H1 (cell line): ENCODE measurements around the gene RUSF1. TPM values are rescaled to one million over a fixed set of nuclear protein-coding genes. Genes with fewer than 3 reads are reported as not detected.

Source experiments
- CTCF ChIA-PET: fragments of 300-600 bp; sonication (Branson Sonifier 250); formaldehyde crosslinking; loops from one replicate; lab custom pipeline; 2021; ENCODE audit not compliant: partially characterized antibody; lab: Charles Lee
- POLR2A ChIA-PET: fragments of 300-600 bp; sonication (Branson Sonifier 250); formaldehyde crosslinking; loops from one replicate; lab custom pipeline; 2021; ENCODE audit warnings: inconsistent platforms; ENCODE audit not compliant: partially characterized antibody; lab: Charles Lee
- DNase-seq, 2 experiments: peaks; one replicate each; pipeline versions ENCODE4 v3.0.0 to v3.0.0-alpha.2; 2010 to 2022; ENCODE audit warnings: low spot score in 2 of 2, low read depth in 1 of 2, mixed read lengths in 1 of 2
- FAIRE-seq: peaks from 2 replicates; lab custom pipeline; 2011; peaks lifted over from hg19 to GRCh38; lab: Jason Lieb, UNC
- H2AFZ ChIP-seq: 2 replicates; pipeline ENCODE4 v1.8.1; 2012; ENCODE audit warnings: low read length, inconsistent platforms
- H2AK5ac ChIP-seq: 2 replicates; pipeline ENCODE4 v1.6.1; 2013; ENCODE audit warnings: low read depth, low read length
- H2BK120ac ChIP-seq: replicated peaks from 2 replicates; pipeline ENCODE3; 2013; ENCODE audit warnings: low read depth, low read length, inconsistent platforms
- H2BK12ac ChIP-seq: 2 replicates; pipeline ENCODE4 v1.6.1; 2013; ENCODE audit warnings: low read depth, low read length
- H2BK15ac ChIP-seq: 2 replicates; pipeline ENCODE4 v1.6.1; 2013; ENCODE audit warnings: low read length
- H2BK20ac ChIP-seq: 2 replicates; pipeline ENCODE4 v1.6.1; 2013; ENCODE audit warnings: low read length
- H2BK5ac ChIP-seq: 2 replicates; pipeline ENCODE4 v1.6.1; 2013; ENCODE audit warnings: low read depth, low read length
- H3K14ac ChIP-seq: 2 replicates; pipeline ENCODE4 v1.6.1; 2013; ENCODE audit warnings: inconsistent platforms; ENCODE audit not compliant: insufficient read length
- H3K18ac ChIP-seq: 2 replicates; pipeline ENCODE4 v1.6.1; 2013; ENCODE audit warnings: low read length; ENCODE audit errors: extremely low read depth
- H3K23ac ChIP-seq: 2 replicates; pipeline ENCODE4 v1.6.1; 2013; ENCODE audit warnings: inconsistent platforms; ENCODE audit not compliant: insufficient read length
- H3K23me2 ChIP-seq: 2 replicates; pipeline ENCODE4 v1.6.1; 2013; ENCODE audit warnings: low read depth, low read length
- H3K27ac ChIP-seq: 2 replicates; pipeline ENCODE4 v1.6.1; 2011; ENCODE audit warnings: low read depth, low read length, inconsistent platforms
- H3K27me3 ChIP-seq, 4 experiments: replicated peaks in 1 of 4; 1 replicate in 1 of 4; 2 replicates in 3 of 4; pipeline versions ENCODE4 v1.6.1 to v1.8.1; 2011 to 2013; ENCODE audit warnings: low read length in 3 of 4, mild to moderate bottlenecking in 3 of 4, inconsistent platforms in 2 of 4, mixed read lengths in 2 of 4, moderate library complexity in 1 of 4; ENCODE audit not compliant: control insufficient read depth in 3 of 4, insufficient read depth in 3 of 4; ENCODE audit errors: extremely low read depth in 1 of 4
- H3K36me3 ChIP-seq, 4 experiments: 2 replicates each; pipeline versions ENCODE4 v1.6.1 to v1.8.1; 2011 to 2013; ENCODE audit warnings: mild to moderate bottlenecking in 4 of 4, low read length in 3 of 4, moderate library complexity in 2 of 4, control low read depth in 1 of 4, inconsistent platforms in 1 of 4; ENCODE audit not compliant: insufficient read depth in 4 of 4, control insufficient read depth in 2 of 4
- H3K4ac ChIP-seq: replicated peaks from 2 replicates; pipeline ENCODE3; 2013; ENCODE audit warnings: low read length, low read depth, mixed read lengths, inconsistent platforms; ENCODE audit not compliant: insufficient read length
- H3K4me1 ChIP-seq, 4 experiments: replicated peaks in 1 of 4; 1 replicate in 1 of 4; 2 replicates in 3 of 4; pipeline versions ENCODE4 v1.6.1 to v1.8.1; 2011 to 2013; ENCODE audit warnings: low read length in 3 of 4, inconsistent platforms in 2 of 4, mixed read lengths in 1 of 4; ENCODE audit not compliant: insufficient read depth in 4 of 4, control insufficient read depth in 3 of 4
- H3K4me2 ChIP-seq, 2 experiments: 2 replicates each; pipeline versions ENCODE4 v1.6.1 to v1.8.1; 2011 to 2013; ENCODE audit warnings: low read depth in 2 of 2, low read length in 2 of 2, control low read depth in 1 of 2, inconsistent platforms in 1 of 2, mild to moderate bottlenecking in 1 of 2; ENCODE audit not compliant: insufficient read depth in 1 of 2
- H3K4me3 ChIP-seq, 4 experiments: fragments of 200-600, 300-600 bp in 1 of 4; sonication (generic), shearing (Covaris generic), sonication (Bioruptor Twin) in 1 of 4; 2 replicates each; pipeline versions ENCODE4 v1.5.1 to v1.8.1; 2011 to 2016; ENCODE audit warnings: low read length in 4 of 4, low read depth in 3 of 4, control low read depth in 2 of 4, inconsistent platforms in 2 of 4, mild to moderate bottlenecking in 2 of 4, mixed read lengths in 1 of 4, moderate library complexity in 1 of 4; ENCODE audit not compliant: insufficient read depth in 2 of 4; ENCODE audit errors: extremely low read depth in 1 of 4
- H3K56ac ChIP-seq: replicated peaks from 2 replicates; pipeline ENCODE3; 2013; ENCODE audit warnings: low read depth, mild to moderate bottlenecking, mixed read lengths, low read length, inconsistent platforms; ENCODE audit not compliant: insufficient read length
- H3K79me1 ChIP-seq: 2 replicates; pipeline ENCODE4 v1.6.1; 2013; ENCODE audit warnings: low read depth, low read length, control low read depth
- H3K79me2 ChIP-seq, 2 experiments: 2 replicates each; pipeline versions ENCODE4 v1.6.1 to v1.8.1; 2012 to 2013; ENCODE audit warnings: low read length in 2 of 2, mild to moderate bottlenecking in 2 of 2, inconsistent platforms in 1 of 2; ENCODE audit not compliant: insufficient read depth in 2 of 2, control insufficient read depth in 1 of 2
- H3K9ac ChIP-seq, 4 experiments: replicated peaks in 1 of 4; 1 replicate in 1 of 4; 2 replicates in 3 of 4; pipeline versions ENCODE4 v1.6.1 to v1.8.1; 2011 to 2013; ENCODE audit warnings: low read depth in 3 of 4, low read length in 3 of 4, control low read depth in 2 of 4, mild to moderate bottlenecking in 2 of 4, moderate library complexity in 2 of 4, inconsistent platforms in 1 of 4; ENCODE audit errors: extremely low read depth in 1 of 4
- H3K9me3 ChIP-seq, 2 experiments: 2 replicates each; pipeline versions ENCODE4 v1.6.1 to v1.8.1; 2012 to 2013; ENCODE audit warnings: mild to moderate bottlenecking in 2 of 2, moderate library complexity in 2 of 2, control low read depth in 1 of 2, inconsistent platforms in 1 of 2, low read depth in 1 of 2, low read length in 1 of 2, mixed read lengths in 1 of 2; ENCODE audit not compliant: insufficient read depth in 2 of 2
- H4K20me1 ChIP-seq, 2 experiments: replicated peaks in 1 of 2; 2 replicates each; pipeline versions ENCODE3 to v1.8.1; 2011 to 2013; ENCODE audit warnings: inconsistent platforms in 2 of 2, low read length in 2 of 2, mild to moderate bottlenecking in 1 of 2; ENCODE audit not compliant: insufficient read depth in 2 of 2, control insufficient read depth in 1 of 2
- H4K5ac ChIP-seq: 2 replicates; pipeline ENCODE4 v1.6.1; 2013; ENCODE audit warnings: low read length, low read depth, mixed read lengths, inconsistent platforms; ENCODE audit not compliant: insufficient read length
- H4K8ac ChIP-seq: 2 replicates; pipeline ENCODE4 v1.8.0; 2013; ENCODE audit warnings: mild to moderate bottlenecking, moderate library complexity, low read length, inconsistent platforms; ENCODE audit not compliant: insufficient read depth; ENCODE audit errors: extremely low read depth
- H4K91ac ChIP-seq: replicated peaks from 2 replicates; pipeline ENCODE3; 2013; ENCODE audit warnings: low read length, mixed read lengths, inconsistent platforms; ENCODE audit not compliant: insufficient read length
- BRCA1 ChIP-seq: IDR thresholded peaks from 2 replicates; pipeline ENCODE4 v1.6.1; 2012; ENCODE audit warnings: low read depth, low read length, improper control_type of control experiment
- E2F6 ChIP-seq: IDR thresholded peaks from 2 replicates; pipeline ENCODE4 v1.6.1; 2012; ENCODE audit warnings: inconsistent platforms
- JUN ChIP-seq: IDR thresholded peaks from 2 replicates; pipeline ENCODE4 v1.6.1; 2011; ENCODE audit warnings: low read depth, mild to moderate bottlenecking, improper control_type of control experiment, low read length
- MAX ChIP-seq: IDR thresholded peaks from 2 replicates; pipeline ENCODE4 v1.6.1; 2012; ENCODE audit warnings: inconsistent platforms
- POLR2AphosphoS5 ChIP-seq: IDR thresholded peaks from 2 replicates; pipeline ENCODE4 v1.6.1; 2011; ENCODE audit warnings: low read depth, low read length
- POU5F1 ChIP-seq: IDR thresholded peaks from 2 replicates; pipeline ENCODE4 v1.6.1; 2011; ENCODE audit warnings: low read depth, mild to moderate bottlenecking, low read length, moderate library complexity
- RAD21 ChIP-seq, 2 experiments: IDR thresholded peaks in 1 of 2; conservative IDR thresholded peaks in 1 of 2; 2 replicates each; pipeline ENCODE4 v1.6.1; 2011; ENCODE audit warnings: low read depth in 2 of 2, low read length in 2 of 2, improper control_type of control experiment in 1 of 2, inconsistent platforms in 1 of 2, mild to moderate bottlenecking in 1 of 2, moderate library complexity in 1 of 2
- SIN3A ChIP-seq, 2 experiments: IDR thresholded peaks in 1 of 2; conservative IDR thresholded peaks in 1 of 2; 2 replicates each; pipeline ENCODE4 v1.6.1; 2011 to 2012; ENCODE audit warnings: low read length in 2 of 2, improper control_type of control experiment in 1 of 2, low read depth in 1 of 2, mild to moderate bottlenecking in 1 of 2
- SIRT6 ChIP-seq: IDR thresholded peaks from one replicate; pipeline ENCODE4 v1.7.1; 2012; ENCODE audit warnings: low read length, inconsistent platforms
- SP2 ChIP-seq: IDR thresholded peaks from 2 replicates; pipeline ENCODE4 v1.6.1; 2012; ENCODE audit warnings: mild to moderate bottlenecking, low read length, inconsistent platforms
- TAF1 ChIP-seq: IDR thresholded peaks from 2 replicates; pipeline ENCODE4 v1.6.1; 2011; ENCODE audit warnings: mild to moderate bottlenecking, low read depth, low read length
- USF2 ChIP-seq: IDR thresholded peaks from 2 replicates; pipeline ENCODE4 v1.6.1; 2011; ENCODE audit warnings: low read length, improper control_type of control experiment
- WGBS, 2 experiments: shearing (Covaris generic) in 1 of 2; methylation state at CpG; one replicate each; pipeline versions ENCODE4 v1.1.6 to v1.1.7; 2013 to 2015; ENCODE audit warnings: low lambda C conversion rate in 2 of 2, mixed read lengths in 2 of 2, inconsistent platforms in 1 of 2, low coverage in 1 of 2, missing lambda C conversion rate in 1 of 2; ENCODE audit not compliant: insufficient replicate concordance in 2 of 2, insufficient coverage in 1 of 2, insufficient read length in 1 of 2; ENCODE audit errors: extremely low coverage in 1 of 2, missing lambda C conversion rate in 1 of 2; 5-methylcytosine and 5-hydroxymethylcytosine counted together
- polyA plus RNA-seq, 7 experiments: library from polyadenylated mRNA; depleted of rRNA in 3 of 7; stranded (reverse) in 5 of 7; unstranded in 2 of 7; fragments of >200 nt in 5 of 7; fragments of 200-250 nt in 2 of 7; gene quantifications; 1 replicate in 5 of 7; 2 replicates in 1 of 7; 4 replicates in 1 of 7; pipeline versions ENCODE4 v1.2.1 to v1.2.3, GENCODE V29; 2011 to 2013; ENCODE audit warnings: missing spikeins in 2 of 7, mixed read lengths in 2 of 7
- total RNA-seq: library from RNA; stranded (reverse); fragmentation: NEBNext Ultra II Directional; extraction: Animal tissue kit (Norgen Biotek cat#: 25700); gene quantifications from 2 replicates; pipeline ENCODE4 v1.2.1, GENCODE V29; 2021

RUSF1 gene
- total and polyA plus RNA-seq, 2 of the 8 experiments (the other 6 are each of a cell fraction or from before 2014, with no cell fraction given), result 22.5 to 33.7 TPM

GRCh38 chr16:31470615-31471014 is 37.6 kb downstream of the RUSF1 start:
- Histone ChIP-seq H3K18ac (no peak overlapping the region), H3K27me3 (peaks cover 2 to 29% (median 26%) of the 10 kb centered on the region in 4 experiments), H2BK15ac (no peak overlapping the region), H3K56ac (no peak overlapping the region), H3K9me3 (no peaks in the 10 kb centered on the region), H2BK120ac (no peak overlapping the region), H3K14ac (no peak overlapping the region), H3K23ac (no peak overlapping the region), H4K91ac (no peak overlapping the region), H2BK12ac (no peak overlapping the region), H2AFZ (no peak overlapping the region), H4K20me1 (peaks cover 0 to 3% of the 10 kb centered on the region in 2 experiments), H3K79me1 (no peaks in the 10 kb centered on the region), H3K4me3 (no peak overlapping the region), H2AK5ac (no peak overlapping the region), H3K27ac (no peak overlapping the region), H3K23me2 (peaks cover 5% of the 10 kb centered on the region; the same call in 1 of the 2 replicates), H2BK20ac (no peak overlapping the region), H4K8ac (no peak overlapping the region), H3K4me2 (peak overlapping the region in 1 of 2 experiments; percentile 67; a peak in 1 of 4 replicates), H3K79me2 (no peaks in the 10 kb centered on the region), H3K4ac (no peak overlapping the region), H4K5ac (no peak overlapping the region), H2BK5ac (no peak overlapping the region), H3K9ac (no peak overlapping the region), H3K4me1 (peaks cover 0 to 6% (median 2%) of the 10 kb centered on the region in 4 experiments; a peak in 4 of 7 replicates), H3K36me3 (no peaks in the 10 kb centered on the region; a peak in 1 of 8 replicates)
- ChIA-PET CTCF (interaction anchor here (1.4 kb wide), 1 partner anchor 10 kb away, joined by 10 read pairs; no protein-coding TSS in a partner anchor), POLR2A (interaction anchor here (1.3 kb wide), 1 partner anchor 11 kb away, joined by 5 read pairs; the partner anchor contains the start of gene ARMC5)
- DNase-seq, result no peak
- WGBS, 2 experiments, result 82% methylated on average over 2 of the region's 3 CpGs; no CpG with 5 or more reads in 1 of the 2 experiments
- FAIRE-seq, result no peak
- no peak for TF ChIP-seq POU5F1
- no peak for TF ChIP-seq POLR2AphosphoS5
- TF ChIP-seq RAD21 (IDR thresholded peaks at IDR 0.05 in 1 of 2, conservative IDR thresholded peaks at IDR 0.05 in 1 of 2; ENCODE audit: low read depth in 2 of 2, low read length in 2 of 2), result no peak
- TF ChIP-seq E2F6, result no peak
- no peak for TF ChIP-seq SIRT6
- no peak for TF ChIP-seq BRCA1
- TF ChIP-seq JUN, result no peak
- no peak for TF ChIP-seq USF2
- no peak for TF ChIP-seq SIN3A (conservative IDR thresholded peaks at IDR 0.05 in 1 of 2, IDR thresholded peaks at IDR 0.05 in 1 of 2; ENCODE audit: low read depth in 1 of 2, low read length in 2 of 2)
- no peak for TF ChIP-seq MAX
- no peak for TF ChIP-seq SP2
- TF ChIP-seq TAF1, result no peak
